B cell (primary cell): ENCODE data around the gene SAT2.

Experiments used
- EZH2 ChIP-seq: IDR thresholded peaks from 2 replicates; pipeline ENCODE4 v1.6.1; 2012; ENCODE audit warnings: borderline replicate concordance, low read depth, mild to moderate bottlenecking, moderate library complexity, low read length; ENCODE audit not compliant: insufficient read depth, poor library complexity, severe bottlenecking
- TF ChIP-seq, protein P1 (sequence below): fragments of 200-600 bp; IDR thresholded peaks from one replicate; pipeline ENCODE4 v1.8.0; 2022; ENCODE audit warnings: antibody characterized with exemption, mild to moderate bottlenecking

DNA sequence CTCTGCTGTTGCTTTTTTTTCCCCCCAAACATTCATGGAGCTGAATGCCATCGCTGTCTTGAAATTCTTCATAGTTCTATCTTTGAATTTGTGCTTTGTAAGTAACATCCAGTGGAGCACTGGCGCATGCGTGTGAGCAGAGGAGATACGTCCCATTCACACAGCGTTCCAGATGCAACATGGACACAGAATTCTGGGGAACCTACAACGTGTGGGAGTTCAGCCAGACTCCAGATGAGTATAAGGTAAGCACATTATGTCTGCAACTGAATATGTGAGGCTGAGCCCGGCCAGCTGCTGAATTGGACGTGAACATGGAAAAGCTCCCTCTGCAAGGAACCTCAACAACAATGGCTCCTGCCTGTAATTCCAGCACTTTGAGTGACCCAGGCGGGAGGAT lies 18.8 kb upstream of the SAT2 start:
- TF ChIP-seq, protein P1, sequence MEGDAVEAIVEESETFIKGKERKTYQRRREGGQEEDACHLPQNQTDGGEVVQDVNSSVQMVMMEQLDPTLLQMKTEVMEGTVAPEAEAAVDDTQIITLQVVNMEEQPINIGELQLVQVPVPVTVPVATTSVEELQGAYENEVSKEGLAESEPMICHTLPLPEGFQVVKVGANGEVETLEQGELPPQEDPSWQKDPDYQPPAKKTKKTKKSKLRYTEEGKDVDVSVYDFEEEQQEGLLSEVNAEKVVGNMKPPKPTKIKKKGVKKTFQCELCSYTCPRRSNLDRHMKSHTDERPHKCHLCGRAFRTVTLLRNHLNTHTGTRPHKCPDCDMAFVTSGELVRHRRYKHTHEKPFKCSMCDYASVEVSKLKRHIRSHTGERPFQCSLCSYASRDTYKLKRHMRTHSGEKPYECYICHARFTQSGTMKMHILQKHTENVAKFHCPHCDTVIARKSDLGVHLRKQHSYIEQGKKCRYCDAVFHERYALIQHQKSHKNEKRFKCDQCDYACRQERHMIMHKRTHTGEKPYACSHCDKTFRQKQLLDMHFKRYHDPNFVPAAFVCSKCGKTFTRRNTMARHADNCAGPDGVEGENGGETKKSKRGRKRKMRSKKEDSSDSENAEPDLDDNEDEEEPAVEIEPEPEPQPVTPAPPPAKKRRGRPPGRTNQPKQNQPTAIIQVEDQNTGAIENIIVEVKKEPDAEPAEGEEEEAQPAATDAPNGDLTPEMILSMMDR = no peak
- no peak for TF ChIP-seq EZH2
